ENCODE results near the gene TMEM175.

- TF ChIP-seq CTCF (conservative IDR thresholded peaks at IDR 0.05; ENCODE audit: low read length) (no peak), EZH2phosphoT487 (IDR thresholded peaks at IDR 0.05; ENCODE audit: borderline replicate concordance, low read depth, low read length) (no peak)
Observed at GRCh38 chr4:921830-922331, 10.4 kb upstream of the TMEM175 start.

Measured in OCI-LY7 (cell line).